ENCODE results near the gene PEX14. TPM values are rescaled to one million over a fixed set of nuclear protein-coding genes. Genes with fewer than 3 reads are reported as not detected.
"Not testable (repeated sequence)": the region's sequence is repeated elsewhere in the genome, so short reads cannot be mapped to it uniquely, and the experiment has no call there.

Gene PEX14
- 10 to 100 TPM; 19.7 to 25.8 (median 21.6) TPM for polyA plus RNA-seq (ENCODE audit: insufficient read length in 4 of 4)

DNA sequence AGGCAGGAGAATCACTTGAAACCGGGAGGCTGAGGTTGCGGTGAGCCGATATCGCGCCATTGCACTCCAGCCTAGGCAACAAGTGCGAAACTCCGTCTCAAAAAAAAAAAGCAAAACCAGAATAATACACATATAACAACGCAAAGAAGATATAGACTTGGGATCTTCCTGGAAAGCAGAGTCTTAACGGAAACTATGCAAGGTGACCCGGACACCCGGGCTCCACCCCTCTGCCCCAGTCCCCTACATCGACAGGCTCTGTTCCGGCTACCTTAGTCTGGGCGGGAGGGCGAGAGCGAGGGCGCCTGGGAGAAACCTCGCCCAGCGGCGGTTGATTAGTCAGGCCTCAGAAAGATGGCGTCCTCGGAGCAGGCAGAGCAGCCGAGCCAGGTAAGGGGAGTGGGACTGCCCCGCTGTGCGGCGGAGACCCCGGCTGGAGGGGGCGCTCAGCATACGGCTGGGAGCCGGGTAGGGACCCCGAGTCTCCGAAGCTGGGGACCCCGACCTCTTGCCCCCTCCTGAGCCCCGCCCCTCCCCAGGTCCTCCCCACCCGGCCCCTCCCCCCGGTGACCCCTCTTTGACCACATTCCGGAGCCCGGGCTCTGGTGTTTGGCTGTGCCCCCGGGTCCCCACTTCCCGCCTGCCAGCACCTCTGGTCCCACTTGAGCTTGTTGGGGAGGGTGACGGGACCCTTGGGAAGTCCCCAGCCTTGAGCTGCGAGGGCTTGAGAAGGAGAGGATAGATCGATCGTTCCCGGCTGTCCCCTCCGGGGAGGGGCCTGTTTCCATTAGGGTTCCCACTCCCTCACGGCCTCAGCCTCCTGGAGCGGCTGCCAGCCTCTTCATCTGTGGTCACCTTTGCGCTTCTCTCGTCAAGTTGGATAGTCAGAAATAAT, at the start of gene PEX14:
PEX14 (plus strand) TSS at position 338 of the 895 bp plus-strand sequence; CDS start at position 355, 17 bp downstream.
- peak in 3 of 4 donors; percentile 77 to 78 (median 78) for DNase-seq (ENCODE audit: low read depth in 4 of 4, low spot score in 3 of 4)

GRCh38 chr1:10425826-10426534, 48.8 kb upstream of the PEX14 start:
- not testable (repeated sequence) for DNase-seq (ENCODE audit: low read depth in 4 of 4, low spot score in 3 of 4)

DNA sequence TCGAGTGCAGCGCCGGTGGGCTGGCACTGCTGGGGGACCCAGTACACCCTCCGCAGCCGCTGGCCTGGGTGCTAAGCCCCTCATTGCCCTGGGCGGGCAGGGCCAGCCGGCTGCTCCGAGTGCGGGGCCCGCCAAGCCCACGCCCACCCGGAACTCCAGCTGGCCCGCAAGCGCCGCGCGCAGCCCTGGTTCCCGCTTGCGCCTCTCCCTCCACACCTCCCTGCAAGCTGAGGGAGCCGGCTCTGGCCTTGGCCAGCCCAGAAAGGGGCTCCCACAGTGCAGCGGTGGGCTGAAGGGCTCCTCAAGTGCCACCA, 48.3 kb upstream of the PEX14 start:
- not testable (repeated sequence) for DNase-seq (ENCODE audit: low read depth in 4 of 4, low spot score in 3 of 4)

DNA sequence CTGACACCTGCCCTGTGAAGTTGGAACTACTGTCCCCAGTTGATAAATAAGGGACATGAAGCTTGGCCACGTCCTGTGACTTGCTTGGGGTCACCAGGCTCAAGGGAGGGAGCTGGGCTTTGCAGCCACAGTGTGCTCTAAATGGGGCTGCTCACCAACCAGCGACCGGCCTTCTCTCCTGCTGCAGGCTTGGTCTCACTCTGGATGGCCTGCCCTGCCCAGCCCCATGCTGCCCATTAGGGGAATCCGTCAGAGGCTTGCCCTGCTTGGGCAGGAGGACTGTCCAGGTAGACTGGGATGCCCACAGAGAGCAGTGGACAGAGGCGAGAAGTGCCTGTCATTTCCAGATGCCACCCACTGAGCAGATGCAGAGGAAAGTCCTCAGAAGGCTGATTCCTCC, 45.8 kb upstream of the PEX14 start:
- no peak for DNase-seq (ENCODE audit: low read depth in 4 of 4, low spot score in 3 of 4)

GRCh38 chr1:10429868-10430215, 44.9 kb upstream of the PEX14 start:
- DNase-seq (ENCODE audit: low read depth in 4 of 4, low spot score in 3 of 4) = no peak

GRCh38 chr1:10430216-10431069, 44.3 kb upstream of the PEX14 start, which contains the start of gene CENPS:
CENPS (plus strand) TSS chr1:10430433; CDS start chr1:10430518, 85 bp downstream.
- peak; percentile 75 to 96 (median 86) for DNase-seq (ENCODE audit: low read depth in 4 of 4, low spot score in 3 of 4)

DNA sequence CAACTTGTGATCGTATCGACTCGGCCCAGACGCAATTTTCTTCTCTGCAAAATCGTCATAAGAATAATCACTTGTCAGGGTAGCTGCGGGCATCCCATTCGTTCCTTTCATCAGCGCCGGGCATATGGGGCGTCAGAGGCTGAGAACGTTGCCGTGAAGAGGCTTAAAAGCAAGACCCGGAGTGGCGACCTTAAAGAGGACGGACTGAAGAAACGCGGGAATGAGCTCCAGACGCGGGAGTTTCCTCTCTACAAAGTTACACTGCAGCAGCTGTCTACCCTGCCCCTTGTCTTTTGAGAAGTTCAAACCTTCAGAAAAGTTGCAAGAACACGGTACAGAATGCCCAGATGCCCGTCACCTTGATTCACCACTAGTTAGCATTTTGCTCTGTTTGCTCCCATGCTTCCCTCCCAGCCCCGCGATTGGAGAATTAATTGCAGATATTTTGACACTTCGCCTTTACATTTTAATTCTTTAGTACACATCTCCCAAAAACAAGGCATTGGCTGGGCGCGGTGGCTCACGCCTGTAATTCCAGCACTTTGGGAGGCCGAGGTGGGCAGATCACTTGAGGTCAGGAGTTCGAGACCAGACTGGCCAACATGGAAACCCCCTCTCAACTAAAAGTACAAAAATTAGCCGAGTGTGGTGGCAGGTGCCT, 43.5 kb upstream of the PEX14 start:
- no peak for DNase-seq (ENCODE audit: low read depth in 4 of 4, low spot score in 3 of 4)

DNA sequence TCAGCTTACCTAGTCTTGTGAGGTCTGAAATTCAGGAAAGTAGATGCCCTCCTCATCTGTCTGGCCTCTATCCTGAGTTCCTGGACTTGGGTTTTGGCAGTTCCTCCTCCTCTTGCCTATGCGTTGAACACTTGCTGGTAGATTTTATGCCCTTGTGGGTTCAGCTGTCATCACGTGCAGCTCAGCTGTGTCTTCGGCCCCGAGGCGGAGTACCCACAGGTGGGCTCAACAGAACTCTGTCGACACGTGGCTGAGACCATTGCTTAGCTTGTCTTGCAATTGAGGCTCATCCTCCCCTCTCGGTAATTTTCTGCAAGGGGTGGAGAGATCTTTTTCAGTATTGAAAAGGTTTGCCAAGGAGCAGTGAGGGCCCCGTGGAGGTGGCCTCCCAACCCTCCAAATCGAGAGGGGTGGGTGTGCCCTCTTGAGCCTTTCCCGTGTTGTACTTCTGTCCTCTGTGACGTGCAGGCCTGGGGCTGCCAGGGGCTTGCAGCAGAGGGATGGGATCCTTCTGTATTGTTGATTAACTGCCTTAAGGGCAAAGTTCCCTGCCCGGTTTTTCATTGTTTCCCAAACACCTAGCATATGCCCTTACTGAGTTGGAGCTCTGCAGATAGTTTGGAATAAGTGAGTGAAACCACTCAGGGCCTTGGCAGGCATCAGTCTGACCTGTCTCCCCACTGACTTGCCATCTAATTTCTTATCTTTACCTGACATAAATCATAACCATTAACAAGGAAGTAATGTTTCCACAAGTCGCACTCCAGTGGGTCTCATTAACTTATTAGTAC, 41.6 kb upstream of the PEX14 start:
- DNase-seq (ENCODE audit: low read depth in 4 of 4, low spot score in 3 of 4) = no peak

DNA sequence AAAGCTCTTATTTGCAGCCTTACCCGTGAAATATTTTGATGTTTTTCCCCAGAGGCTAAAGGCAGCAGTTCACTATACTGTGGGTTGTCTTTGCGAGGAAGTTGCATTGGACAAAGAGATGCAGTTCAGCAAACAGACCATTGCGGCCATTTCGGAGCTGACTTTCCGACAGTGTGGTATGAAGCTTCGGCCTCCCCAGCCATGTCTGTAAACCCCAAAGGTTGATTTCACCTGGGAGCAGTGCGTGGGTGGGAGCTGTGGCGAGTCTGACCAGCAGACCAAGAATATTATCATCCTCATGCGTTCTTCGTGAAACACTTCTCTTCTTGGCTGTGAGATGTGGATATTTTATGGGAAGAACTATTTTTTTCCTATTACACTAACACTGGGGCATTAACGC, 41.0 kb upstream of the PEX14 start:
- no peak for DNase-seq (ENCODE audit: low read depth in 4 of 4, low spot score in 3 of 4)

DNA sequence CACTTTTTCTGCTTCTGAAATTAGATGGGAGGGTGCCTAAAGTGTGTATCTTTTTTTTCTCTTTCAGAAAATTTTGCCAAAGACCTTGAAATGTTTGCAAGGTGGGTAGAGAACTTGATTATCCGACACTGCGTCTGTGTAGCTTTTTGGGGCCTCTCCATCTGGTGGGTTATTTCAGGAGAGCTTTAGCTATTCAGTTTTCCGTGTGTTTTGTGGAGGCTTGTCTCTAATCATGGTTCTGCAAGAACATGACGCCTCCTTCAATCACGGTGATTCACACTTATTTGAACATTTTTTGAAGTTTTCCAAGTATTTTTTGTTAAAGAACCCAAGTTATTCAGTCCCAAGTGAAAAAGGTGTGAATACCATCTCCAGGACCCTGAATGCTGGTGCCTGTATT, 40.2 kb upstream of the PEX14 start:
- DNase-seq (ENCODE audit: low read depth in 4 of 4, low spot score in 3 of 4) = no peak

- no peak for DNase-seq (ENCODE audit: low read depth in 4 of 4, low spot score in 3 of 4)
Observed at GRCh38 chr1:10437052-10437451, 37.7 kb upstream of the PEX14 start.

GRCh38 chr1:10438677-10439163, 36.0 kb upstream of the PEX14 start:
- no peak for DNase-seq (ENCODE audit: low read depth in 4 of 4, low spot score in 3 of 4)

DNA sequence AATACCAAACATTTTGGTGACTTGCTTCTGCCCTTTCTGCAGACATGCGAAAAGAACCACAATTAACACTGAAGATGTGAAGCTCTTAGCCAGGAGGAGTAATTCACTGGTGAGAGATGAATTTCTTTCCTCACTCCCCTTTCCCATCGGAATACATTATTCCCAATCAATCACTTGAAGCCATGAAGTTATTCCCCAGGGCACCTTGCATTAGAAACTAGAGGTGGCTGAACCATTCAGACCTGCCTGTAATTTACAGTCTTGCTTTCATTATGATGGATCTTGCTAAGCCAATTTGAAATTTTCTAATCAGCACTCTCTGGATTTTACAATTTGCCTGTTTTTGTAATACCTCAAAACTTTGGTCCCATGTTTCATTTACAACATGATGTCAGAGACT, 34.4 kb upstream of the PEX14 start:
- DNase-seq (ENCODE audit: low read depth in 4 of 4, low spot score in 3 of 4) = no peak

GRCh38 chr1:10440794-10441193, 34.0 kb upstream of the PEX14 start:
- no peak for DNase-seq (ENCODE audit: low read depth in 4 of 4, low spot score in 3 of 4)

DNA sequence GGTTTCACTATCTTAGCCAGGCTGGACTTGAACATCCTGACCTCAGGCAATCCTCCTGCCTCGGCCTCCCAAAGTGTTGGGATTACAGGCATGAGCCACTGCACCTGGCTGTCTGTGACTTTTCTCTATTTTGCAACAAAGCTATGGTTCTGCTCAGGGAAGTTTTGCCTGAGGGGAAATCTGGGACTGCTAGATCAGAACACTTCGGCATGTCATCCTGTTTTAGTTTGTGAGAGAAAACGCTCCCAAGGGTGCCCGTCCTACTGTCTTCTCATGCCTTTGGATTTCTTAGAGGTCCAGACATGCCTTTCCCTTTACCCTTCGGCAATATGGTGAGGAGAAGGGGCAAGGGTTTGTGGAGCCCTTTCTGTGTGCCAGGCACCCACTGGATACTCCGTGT, 30.5 kb upstream of the PEX14 start:
- no peak for DNase-seq (ENCODE audit: low read depth in 4 of 4, low spot score in 3 of 4)

DNA sequence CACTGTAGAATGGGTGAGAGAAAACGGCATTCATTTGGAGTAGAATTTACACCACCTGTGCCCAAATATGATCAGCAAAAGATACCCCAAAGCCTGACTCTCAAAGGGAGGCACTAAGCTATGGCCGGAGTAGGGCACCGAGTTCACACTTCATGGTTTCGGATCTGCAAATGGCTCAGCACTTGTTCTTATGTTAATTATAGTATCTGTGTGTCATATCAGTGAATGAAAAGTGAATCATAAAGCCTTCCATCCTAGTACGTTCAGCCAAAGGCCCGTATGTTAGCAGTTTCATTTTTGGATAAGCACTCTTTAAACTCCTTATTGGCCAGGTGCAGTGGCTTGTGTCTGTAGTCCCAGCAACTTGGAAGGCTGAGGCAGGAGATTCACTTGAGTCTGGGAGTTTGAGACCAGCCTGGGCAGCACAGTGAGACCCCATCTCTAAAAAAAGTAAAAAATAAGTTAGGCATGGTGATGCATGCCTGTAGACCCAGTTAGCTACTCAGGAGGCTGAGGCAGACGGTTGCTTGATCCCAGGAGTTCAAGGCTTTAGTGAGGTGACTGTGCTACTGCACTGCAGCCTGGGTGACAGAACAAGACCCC, 29.9 kb upstream of the PEX14 start:
- no peak for DNase-seq (ENCODE audit: low read depth in 4 of 4, low spot score in 3 of 4)

DNA sequence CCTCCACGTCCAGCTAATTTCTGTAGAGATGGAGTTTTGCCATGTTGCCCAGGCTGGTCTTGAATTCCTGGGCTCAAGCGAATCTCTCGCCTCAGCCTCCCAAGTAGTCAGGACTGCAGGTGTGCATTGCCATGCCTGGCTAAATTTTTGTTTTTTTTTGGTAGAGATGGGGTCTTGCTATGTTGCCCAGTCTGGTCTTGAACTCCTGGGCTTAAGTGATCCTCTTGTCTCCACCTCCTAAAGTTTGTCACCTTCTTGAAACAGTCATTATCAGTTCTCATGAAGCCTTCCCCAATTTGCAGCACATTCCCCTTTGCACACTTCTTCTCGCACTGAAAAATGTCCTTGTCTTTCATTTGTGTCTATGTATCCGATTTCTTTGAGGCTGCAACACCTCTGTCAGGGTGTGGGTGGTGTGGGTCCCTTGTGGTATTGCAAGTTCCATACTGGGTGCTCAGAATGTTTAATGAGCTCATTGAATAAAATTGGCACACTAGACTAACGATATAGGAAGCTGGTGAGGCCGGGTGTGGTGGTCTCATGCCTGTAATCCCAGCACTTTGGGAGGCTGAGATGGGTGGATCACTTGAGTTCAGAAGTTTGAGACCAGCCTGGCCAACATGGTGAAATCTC, 27.8 kb upstream of the PEX14 start:
- DNase-seq (ENCODE audit: low read depth in 4 of 4, low spot score in 3 of 4) = no peak

- no peak for DNase-seq (ENCODE audit: low read depth in 4 of 4, low spot score in 3 of 4)
Observed at GRCh38 chr1:10449751-10450150, 25.0 kb upstream of the PEX14 start, which contains the start of gene CORT. CORT (plus strand) TSS chr1:10450031; CDS start chr1:10450224, 193 bp downstream.

Measured in right renal pelvis (tissue), 4 donors.